Measurements from ENCODE around the gene ALDH1L1.

Gene ALDH1L1

GRCh38 chr3:126147932-126148683 is 32.3 kb downstream of the ALDH1L1 start:
- no peaks in the 10 kb centered on the region for H3K36me3 ChIP-seq
- no peak for TF ChIP-seq CTCF (IDR thresholded peaks at IDR 0.05; ENCODE audit: low read depth, low read length)
- no peaks in the 10 kb centered on the region for H3K9me3 ChIP-seq (ENCODE audit: severe bottlenecking)
- H3K27me3 ChIP-seq (ENCODE audit: insufficient read depth, low read depth, severe bottlenecking): no peaks in the 10 kb centered on the region
- no peak overlapping the region for H3K27ac ChIP-seq
- no peak overlapping the region for H3K4me3 ChIP-seq (ENCODE audit: low read depth, low read length)
- DNase-seq: no peak

DNA sequence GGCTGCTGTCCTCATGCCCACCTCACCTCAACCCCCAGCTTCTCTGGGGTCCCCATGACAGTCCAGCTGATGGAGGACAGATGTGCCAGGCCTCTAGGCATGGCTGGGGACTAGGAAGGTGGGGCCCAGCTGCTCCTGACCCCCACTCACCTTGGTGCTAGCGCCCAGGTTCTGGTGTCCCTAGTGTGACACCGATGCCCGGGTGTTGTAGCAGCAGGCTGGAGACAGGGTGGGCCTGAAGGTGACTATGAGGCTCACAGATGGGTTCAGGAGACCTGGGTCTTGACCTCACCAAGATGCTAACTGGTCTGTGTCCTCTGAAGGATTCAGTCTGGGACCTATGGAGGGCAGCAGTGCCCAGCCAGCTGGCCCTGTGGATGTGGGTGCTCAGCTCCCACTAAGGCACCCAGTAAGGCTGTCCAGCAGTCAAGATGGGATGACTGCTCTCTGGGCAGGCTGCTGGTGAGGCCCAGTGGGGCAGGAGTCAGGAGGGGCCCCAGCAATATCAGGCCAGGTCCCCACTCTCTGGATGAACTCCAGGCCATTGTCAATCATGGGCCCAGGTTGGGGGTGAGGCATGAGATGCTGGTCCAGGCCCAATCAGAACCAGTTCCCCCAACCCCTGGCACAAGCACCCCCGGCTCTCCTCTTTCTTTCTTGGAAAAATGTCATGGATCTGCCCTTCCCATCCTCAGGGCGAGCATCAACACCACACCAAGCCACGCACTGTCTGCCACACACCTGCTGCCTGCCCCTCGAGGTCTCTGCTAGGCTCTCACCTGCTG is 33.0 kb downstream of the ALDH1L1 start:
- Histone ChIP-seq H3K9me3 (ENCODE audit: severe bottlenecking) (no peaks in the 10 kb centered on the region), H3K27me3 (ENCODE audit: insufficient read depth, low read depth, severe bottlenecking) (no peaks in the 10 kb centered on the region), H3K4me3 (ENCODE audit: low read depth, low read length) (no peak overlapping the region), H3K36me3 (no peaks in the 10 kb centered on the region), H3K27ac (no peak overlapping the region)
- no peak for TF ChIP-seq CTCF (IDR thresholded peaks at IDR 0.05; ENCODE audit: low read depth, low read length)
- no peak for DNase-seq

DNA sequence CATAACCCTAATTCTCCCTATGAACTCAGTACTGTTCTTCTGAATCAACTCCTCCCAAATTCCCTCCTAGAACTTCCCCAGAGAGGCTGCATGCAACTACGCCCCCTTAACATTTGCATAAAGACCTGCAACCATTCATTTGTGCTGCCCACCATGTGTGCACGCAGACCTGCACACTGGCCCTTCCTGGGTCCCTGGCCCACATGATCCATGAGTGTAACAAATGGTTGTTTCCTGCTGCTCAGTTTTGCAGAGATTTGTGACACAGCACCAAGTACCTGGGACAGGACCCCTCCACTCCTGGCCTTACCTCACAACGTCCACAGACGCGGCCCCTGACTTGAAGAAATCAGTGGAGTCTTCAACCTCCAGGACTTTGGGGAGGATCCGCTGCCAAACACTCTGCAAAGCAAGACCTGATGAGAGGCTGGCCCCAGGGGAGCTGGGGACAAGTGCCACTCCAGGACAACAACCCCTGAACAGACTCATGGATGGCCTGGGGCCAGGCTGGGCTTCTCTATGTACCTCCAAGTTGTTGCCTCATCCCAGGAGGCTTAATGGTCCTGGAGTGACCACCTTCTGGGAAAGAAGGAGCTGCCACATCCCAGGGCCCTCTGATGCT is 33.8 kb downstream of the ALDH1L1 start:
- DNase-seq: no peak
- TF ChIP-seq CTCF (IDR thresholded peaks at IDR 0.05; ENCODE audit: low read depth, low read length): no peak

GRCh38 chr3:126146034-126146433 is 34.4 kb downstream of the ALDH1L1 start:
- H3K4me3 ChIP-seq (ENCODE audit: low read depth, low read length): no peak overlapping the region

More for the DNA sequence above, 33.8 kb downstream of the ALDH1L1 start:
- no peak overlapping the region for H3K4me3 ChIP-seq (ENCODE audit: low read depth, low read length)
- no peak overlapping the region for H3K27ac ChIP-seq
- H3K36me3 ChIP-seq: no peaks in the 10 kb centered on the region
- no peaks in the 10 kb centered on the region for H3K27me3 ChIP-seq (ENCODE audit: insufficient read depth, low read depth, severe bottlenecking)
- H3K9me3 ChIP-seq (ENCODE audit: severe bottlenecking): no peaks in the 10 kb centered on the region

DNA sequence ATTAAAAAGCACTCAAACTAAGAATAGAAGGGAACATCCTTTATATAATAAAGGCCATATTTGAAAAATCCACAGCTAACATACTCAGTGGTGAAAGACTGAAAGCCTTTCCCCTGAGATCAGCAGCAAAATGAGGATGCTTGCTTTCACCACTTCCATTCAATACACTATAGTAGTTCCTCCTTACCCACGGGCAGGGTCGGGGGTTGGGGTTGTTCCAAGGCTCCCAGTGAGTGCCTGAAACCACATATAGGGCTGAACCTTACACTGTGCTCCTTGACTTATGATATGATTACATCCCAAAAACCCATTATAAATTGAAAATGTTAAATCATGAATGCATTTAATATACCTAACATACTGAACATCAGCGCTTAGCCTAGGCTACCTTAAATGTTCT is 37.7 kb downstream of the ALDH1L1 start:
- no peak overlapping the region for H3K27ac ChIP-seq
- no peak overlapping the region for H3K4me3 ChIP-seq (ENCODE audit: low read depth, low read length)
- no peak for DNase-seq
- H3K27me3 ChIP-seq (ENCODE audit: insufficient read depth, low read depth, severe bottlenecking): no peaks in the 10 kb centered on the region
- no peak for TF ChIP-seq CTCF (IDR thresholded peaks at IDR 0.05; ENCODE audit: low read depth, low read length)
- no peaks in the 10 kb centered on the region for H3K36me3 ChIP-seq
- no peaks in the 10 kb centered on the region for H3K9me3 ChIP-seq (ENCODE audit: severe bottlenecking)

More at GRCh38 chr3:126146034-126146433, 34.4 kb downstream of the ALDH1L1 start:
- no peak for DNase-seq
- TF ChIP-seq CTCF (IDR thresholded peaks at IDR 0.05; ENCODE audit: low read depth, low read length): no peak
- Histone ChIP-seq H3K27ac (no peak overlapping the region), H3K36me3 (no peaks in the 10 kb centered on the region), H3K9me3 (ENCODE audit: severe bottlenecking) (no peaks in the 10 kb centered on the region), H3K27me3 (ENCODE audit: insufficient read depth, low read depth, severe bottlenecking) (no peaks in the 10 kb centered on the region)

All from WERI-Rb-1 (cell line).